ENCODE measurements around the gene CLSTN2. TPM values are rescaled to one million over a fixed set of nuclear protein-coding genes. Genes with fewer than 3 reads are reported as not detected.

Gene CLSTN2
- total and polyA plus RNA-seq, 10 donors, result 0.02 to 0.22 (median 0.13) TPM; not detected in 1

DNA sequence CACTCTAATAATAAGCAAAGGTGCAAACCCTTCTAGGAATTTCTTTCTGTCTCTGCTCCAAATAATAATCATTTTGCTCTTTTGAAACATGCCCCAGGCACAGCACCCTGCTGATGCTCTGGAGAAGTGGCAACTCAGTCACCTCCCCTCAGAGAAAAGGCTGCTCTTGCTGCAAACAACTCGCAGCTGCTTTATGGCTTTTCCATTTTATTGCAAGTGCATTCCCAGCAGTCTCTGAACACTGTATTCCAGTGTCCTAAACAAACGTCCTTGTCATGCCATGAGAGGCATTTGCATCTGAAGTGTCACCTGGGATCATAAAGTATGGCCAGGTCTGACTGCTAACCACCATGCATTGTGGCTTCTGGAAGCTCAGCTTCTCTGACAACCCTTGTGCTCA is 384.8 kb downstream of the CLSTN2 start:
- no peaks in the 10 kb centered on the region for H3K36me3 ChIP-seq
- intact Hi-C loops (cut with DNase I; ENCODE audit: low total_unique reads), result no loop called here
- no peaks in the 10 kb centered on the region for H3K4me1 ChIP-seq
- no peak overlapping the region for H3K4me3 ChIP-seq
- TF ChIP-seq, protein P1, sequence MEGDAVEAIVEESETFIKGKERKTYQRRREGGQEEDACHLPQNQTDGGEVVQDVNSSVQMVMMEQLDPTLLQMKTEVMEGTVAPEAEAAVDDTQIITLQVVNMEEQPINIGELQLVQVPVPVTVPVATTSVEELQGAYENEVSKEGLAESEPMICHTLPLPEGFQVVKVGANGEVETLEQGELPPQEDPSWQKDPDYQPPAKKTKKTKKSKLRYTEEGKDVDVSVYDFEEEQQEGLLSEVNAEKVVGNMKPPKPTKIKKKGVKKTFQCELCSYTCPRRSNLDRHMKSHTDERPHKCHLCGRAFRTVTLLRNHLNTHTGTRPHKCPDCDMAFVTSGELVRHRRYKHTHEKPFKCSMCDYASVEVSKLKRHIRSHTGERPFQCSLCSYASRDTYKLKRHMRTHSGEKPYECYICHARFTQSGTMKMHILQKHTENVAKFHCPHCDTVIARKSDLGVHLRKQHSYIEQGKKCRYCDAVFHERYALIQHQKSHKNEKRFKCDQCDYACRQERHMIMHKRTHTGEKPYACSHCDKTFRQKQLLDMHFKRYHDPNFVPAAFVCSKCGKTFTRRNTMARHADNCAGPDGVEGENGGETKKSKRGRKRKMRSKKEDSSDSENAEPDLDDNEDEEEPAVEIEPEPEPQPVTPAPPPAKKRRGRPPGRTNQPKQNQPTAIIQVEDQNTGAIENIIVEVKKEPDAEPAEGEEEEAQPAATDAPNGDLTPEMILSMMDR (IDR thresholded peaks at IDR 0.05 in 8 of 11, conservative IDR thresholded peaks at IDR 0.05 in 3 of 11), result no peak
- no peak for TF ChIP-seq POLR2AphosphoS5 (IDR thresholded peaks at IDR 0.05)
- no peak for TF ChIP-seq POLR2A (IDR thresholded peaks at IDR 0.05)
- 45 to 71% (median 53%) methylated on average over 2 of the region's 2 CpGs for WGBS, 5 donors
- no peak for DNase-seq
- no peaks in the 10 kb centered on the region for H3K9me3 ChIP-seq
- H3K27me3 ChIP-seq (replicated peaks in 1 of 7), result peaks cover 0 to 17% (median 0%) of the 10 kb centered on the region in 7 donors
- H3K27ac ChIP-seq, result no peak overlapping the region

DNA sequence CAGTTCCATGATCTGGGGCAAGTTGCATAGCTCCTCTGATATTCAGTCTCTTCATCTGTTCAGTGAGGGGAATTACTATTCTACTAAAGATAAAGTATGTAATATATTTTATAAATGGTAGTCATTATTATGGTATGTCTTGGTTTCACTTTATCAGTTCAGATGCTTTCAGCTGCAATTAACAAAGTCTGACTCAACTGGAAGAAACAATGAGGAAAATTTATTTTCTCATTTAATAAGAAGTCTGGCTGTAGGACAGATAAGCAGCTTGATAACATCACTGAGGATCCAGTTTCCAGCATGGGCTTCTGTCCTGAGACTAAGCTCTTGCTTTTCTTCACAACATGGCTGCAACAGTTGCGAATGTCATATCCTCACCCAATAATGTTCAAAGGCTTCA is 388.6 kb downstream of the CLSTN2 start:
- H3K9me3 ChIP-seq, result no peaks in the 10 kb centered on the region
- intact Hi-C loops (cut with DNase I; ENCODE audit: low total_unique reads), result no loop called here
- no peak for DNase-seq
- no peak overlapping the region for H3K27ac ChIP-seq
- no peaks in the 10 kb centered on the region for H3K36me3 ChIP-seq
- 88 to 100% (median 96%) methylated on average over 1 of the region's 1 CpG for WGBS, 5 donors
- peaks cover 0 to 11% (median 0%) of the 10 kb centered on the region in 7 donors for H3K27me3 ChIP-seq (replicated peaks in 1 of 7)
- TF ChIP-seq POLR2A (IDR thresholded peaks at IDR 0.05) (no peak), POLR2AphosphoS5 (IDR thresholded peaks at IDR 0.05) (no peak)
- TF ChIP-seq, protein P1 (IDR thresholded peaks at IDR 0.05 in 8 of 11, conservative IDR thresholded peaks at IDR 0.05 in 3 of 11), result no peak
- H3K4me1 ChIP-seq, result no peaks in the 10 kb centered on the region
- no peak overlapping the region for H3K4me3 ChIP-seq

DNA sequence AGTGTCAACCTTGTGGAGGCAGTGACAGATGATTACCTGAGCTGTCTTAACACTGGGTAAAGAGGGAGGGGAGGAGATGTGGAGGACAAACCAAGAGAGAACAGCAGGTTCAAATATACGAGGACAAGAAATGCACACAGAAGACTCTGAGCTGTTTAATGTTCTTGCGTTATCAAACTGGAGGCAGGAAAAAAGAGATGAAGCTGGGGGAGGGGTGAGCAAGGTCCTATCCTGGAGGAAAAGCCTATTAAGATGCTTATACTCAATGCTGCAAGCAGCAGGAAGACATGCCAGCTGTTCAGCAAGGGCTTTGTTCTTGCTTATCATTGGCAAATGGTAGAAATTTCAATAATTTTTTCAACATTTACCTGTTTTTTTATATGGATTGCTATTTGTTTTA is 397.1 kb downstream of the CLSTN2 start:
- Histone ChIP-seq H3K36me3 (no peaks in the 10 kb centered on the region), H3K9me3 (no peaks in the 10 kb centered on the region), H3K4me1 (no peaks in the 10 kb centered on the region), H3K4me3 (no peak overlapping the region), H3K27ac (no peak overlapping the region), H3K27me3 (replicated peaks in 1 of 7) (peaks cover 0 to 2% (median 0%) of the 10 kb centered on the region in 7 donors)
- TF ChIP-seq POLR2A (IDR thresholded peaks at IDR 0.05), result no peak
- TF ChIP-seq POLR2AphosphoS5 (IDR thresholded peaks at IDR 0.05), result no peak
- TF ChIP-seq, protein P1 (IDR thresholded peaks at IDR 0.05 in 8 of 11, conservative IDR thresholded peaks at IDR 0.05 in 3 of 11), result no peak
- WGBS, 5 donors, result 20 to 36% (median 27%) methylated on average over 2 of the region's 2 CpGs
- DNase-seq, result no peak
- intact Hi-C loops (cut with DNase I; ENCODE audit: low total_unique reads), result no loop called here

DNA sequence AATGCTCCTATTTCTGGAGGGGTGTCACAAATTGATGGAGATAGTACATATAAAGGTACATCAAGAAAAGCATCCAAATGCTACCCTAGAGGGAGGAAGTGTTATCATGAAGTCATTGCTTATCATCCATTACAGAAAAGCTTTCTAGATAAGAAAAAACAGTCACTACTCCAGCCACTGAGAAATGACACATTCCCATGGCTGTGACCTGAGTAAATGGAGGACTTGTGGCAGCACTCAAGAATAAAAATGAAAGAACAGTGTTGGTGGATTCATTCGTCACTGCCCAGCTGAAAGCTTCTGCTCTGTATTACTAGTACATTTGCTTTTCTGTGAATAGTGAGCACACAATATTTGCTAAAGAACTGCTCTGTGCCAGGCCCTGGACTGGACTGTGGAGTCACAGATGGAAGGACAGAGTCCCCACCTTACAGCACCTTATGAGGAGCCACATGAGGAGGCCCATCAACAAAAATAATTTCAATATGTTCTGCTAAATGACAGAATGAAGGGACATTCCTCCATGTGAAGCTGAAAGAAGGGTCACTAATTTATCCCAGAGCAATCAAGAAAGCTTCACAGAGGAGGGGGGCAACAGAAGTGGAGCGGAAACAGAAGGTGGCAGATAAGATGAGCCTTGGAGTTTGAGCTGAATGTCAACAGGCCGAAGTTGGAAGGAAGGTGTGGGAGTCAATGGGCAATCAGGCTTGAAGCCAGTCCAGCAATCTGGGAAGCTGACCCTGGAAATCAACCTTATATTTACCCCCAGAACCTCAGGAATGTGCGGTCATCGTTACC is 399.3 kb downstream of the CLSTN2 start:
- H3K27ac ChIP-seq, result no peak overlapping the region
- TF ChIP-seq, protein P1 (IDR thresholded peaks at IDR 0.05 in 8 of 11, conservative IDR thresholded peaks at IDR 0.05 in 3 of 11), result no peak
- TF ChIP-seq POLR2A (IDR thresholded peaks at IDR 0.05) (no peak), POLR2AphosphoS5 (IDR thresholded peaks at IDR 0.05) (no peak)
- 74 to 91% (median 86%) methylated on average over 5 of the region's 5 CpGs for WGBS, 5 donors

More for the DNA sequence above, 399.3 kb downstream of the CLSTN2 start:
- H3K4me3 ChIP-seq, result no peak overlapping the region
- intact Hi-C loops (cut with DNase I; ENCODE audit: low total_unique reads), result no loop called here
- H3K4me1 ChIP-seq, result no peaks in the 10 kb centered on the region
- no peak for DNase-seq
- no peaks in the 10 kb centered on the region for H3K27me3 ChIP-seq (replicated peaks in 1 of 7)
- no peaks in the 10 kb centered on the region for H3K36me3 ChIP-seq
- H3K9me3 ChIP-seq, result no peaks in the 10 kb centered on the region
